LNCAP (cell line): ENCODE results near the gene EPSTI1.

ENCODE experiments used
- TF ChIP-seq, protein P1 (sequence below): fragments of 450-650 bp; IDR thresholded peaks from 2 replicates; pipeline ENCODE4 v1.5.1; 2017; ENCODE audit warnings: mild to moderate bottlenecking

Gene EPSTI1

DNA sequence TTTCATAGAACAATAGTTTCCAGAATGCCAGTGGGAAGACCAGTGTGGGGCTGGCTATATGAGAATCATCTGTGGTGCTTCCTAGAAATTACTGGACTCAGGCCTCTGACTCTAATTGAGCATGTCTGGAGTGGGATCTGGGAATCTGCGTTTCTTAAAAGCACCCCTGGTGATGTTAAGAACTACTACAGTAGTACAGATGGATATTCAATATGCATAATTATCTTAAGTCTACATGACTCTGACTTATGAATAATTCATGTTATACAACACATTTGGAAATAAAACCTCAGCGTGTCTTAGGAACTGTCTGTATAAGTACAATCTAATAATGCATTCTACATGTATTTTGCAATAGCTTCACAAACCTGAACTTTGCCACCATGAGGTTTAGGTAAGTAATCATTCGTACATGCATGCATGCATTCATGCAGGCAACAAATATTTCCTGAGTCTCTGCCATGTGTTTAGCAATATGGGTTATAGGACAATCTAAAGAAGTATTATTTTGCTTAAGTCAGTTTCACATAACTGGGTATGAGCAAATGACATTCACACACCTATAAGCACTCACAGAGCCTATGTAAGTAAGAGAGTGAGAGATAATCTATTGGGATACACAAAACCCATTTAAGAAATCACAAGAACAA, 62.0 kb downstream of the EPSTI1 start:
- TF ChIP-seq, protein P1, sequence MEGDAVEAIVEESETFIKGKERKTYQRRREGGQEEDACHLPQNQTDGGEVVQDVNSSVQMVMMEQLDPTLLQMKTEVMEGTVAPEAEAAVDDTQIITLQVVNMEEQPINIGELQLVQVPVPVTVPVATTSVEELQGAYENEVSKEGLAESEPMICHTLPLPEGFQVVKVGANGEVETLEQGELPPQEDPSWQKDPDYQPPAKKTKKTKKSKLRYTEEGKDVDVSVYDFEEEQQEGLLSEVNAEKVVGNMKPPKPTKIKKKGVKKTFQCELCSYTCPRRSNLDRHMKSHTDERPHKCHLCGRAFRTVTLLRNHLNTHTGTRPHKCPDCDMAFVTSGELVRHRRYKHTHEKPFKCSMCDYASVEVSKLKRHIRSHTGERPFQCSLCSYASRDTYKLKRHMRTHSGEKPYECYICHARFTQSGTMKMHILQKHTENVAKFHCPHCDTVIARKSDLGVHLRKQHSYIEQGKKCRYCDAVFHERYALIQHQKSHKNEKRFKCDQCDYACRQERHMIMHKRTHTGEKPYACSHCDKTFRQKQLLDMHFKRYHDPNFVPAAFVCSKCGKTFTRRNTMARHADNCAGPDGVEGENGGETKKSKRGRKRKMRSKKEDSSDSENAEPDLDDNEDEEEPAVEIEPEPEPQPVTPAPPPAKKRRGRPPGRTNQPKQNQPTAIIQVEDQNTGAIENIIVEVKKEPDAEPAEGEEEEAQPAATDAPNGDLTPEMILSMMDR, result no peak

DNA sequence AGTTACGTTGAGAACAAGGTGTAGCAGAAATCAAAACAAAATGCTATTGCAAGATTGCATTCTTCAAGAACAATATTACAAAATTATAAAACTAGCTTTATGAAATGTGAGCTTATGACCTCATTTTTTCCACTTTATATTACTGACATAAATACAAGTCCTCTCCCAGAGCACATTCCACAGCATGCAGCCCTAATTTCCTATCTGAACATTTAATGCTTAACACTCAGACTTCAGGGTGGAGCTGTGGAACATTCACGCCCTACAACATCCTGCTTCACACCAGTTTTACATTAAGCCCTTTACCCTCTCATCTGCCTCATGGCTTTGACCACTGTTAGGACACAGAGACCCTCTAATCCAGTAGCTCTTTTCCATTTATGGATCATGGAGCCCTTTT, 65.5 kb downstream of the EPSTI1 start:
- TF ChIP-seq, protein P1, result no peak

DNA sequence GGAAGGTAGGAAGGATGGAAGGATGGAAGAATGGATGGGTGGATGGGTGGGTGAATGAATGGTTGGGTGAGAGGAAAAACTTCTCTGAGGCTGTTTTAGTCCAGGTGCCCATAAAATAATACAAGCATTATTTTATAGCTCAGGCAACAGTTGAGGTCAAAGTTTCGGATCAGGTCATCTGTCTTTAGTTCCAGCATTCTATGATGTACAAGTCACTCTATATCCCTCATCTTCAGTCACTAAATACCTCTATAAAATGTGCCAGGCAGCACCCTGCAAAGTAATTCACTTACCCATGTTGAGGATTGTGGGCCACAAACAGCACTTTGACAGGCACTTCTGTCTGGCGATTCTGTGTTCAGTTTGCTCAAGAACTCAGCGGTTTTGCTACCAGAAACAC, 66.0 kb downstream of the EPSTI1 start:
- TF ChIP-seq, protein P1, result no peak

DNA sequence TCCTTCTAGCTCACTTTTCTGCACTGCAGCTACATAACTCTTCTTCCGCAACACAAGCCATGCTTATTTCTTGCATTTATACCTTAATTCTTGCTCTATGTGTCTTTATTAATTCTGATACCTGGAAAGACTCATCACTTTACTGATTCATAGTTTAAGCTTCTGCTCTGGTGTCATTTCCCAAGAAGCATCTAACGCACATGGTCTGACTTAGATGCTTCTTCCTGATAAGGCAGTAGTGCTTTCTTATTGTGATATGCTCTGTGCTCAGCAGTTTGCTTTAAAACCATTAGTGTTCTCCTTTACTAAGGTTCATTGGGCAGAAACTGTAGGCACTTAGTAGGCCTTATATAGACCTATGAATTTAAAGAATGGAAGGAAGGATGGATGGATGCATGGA, 66.4 kb downstream of the EPSTI1 start:
- TF ChIP-seq, protein P1, result no peak

DNA sequence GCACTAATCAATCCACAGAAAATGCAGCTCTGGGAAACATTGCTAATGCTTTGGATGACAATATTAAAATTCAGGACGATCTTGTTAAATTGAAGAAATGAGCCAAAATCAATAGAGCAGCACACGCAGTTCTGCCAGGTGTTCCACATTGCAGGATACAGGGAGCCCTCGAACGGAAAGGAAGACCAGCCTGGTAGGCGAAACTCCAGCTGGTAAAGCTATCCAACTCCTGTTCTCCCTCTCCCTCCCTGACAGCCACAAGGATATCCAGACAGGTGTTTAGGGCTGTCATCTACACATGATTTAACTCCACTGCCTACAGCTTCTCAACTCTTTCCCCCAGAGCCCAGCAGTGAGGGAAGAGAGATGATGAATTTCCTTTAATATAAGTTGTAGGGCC, 67.7 kb downstream of the EPSTI1 start:
- TF ChIP-seq, protein P1, result no peak

DNA sequence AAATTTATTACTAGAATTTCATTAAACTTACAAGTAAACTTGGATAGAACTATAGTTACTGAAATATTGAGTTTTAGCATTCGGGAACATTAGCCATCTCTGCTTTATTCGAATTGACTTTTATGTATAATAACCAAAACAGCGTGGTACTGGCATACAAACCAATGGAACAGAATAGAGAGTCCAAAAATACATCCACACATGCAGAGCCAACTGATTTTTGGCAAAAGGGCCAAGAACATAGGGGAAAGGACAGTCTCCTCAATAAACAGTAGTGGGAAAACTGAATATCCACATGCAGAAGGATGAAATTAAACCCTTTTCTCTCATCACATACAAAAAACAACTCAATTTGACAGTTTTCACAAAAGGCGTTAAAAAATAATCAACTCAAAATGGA, 84.3 kb downstream of the EPSTI1 start:
- TF ChIP-seq, protein P1, result no peak

DNA sequence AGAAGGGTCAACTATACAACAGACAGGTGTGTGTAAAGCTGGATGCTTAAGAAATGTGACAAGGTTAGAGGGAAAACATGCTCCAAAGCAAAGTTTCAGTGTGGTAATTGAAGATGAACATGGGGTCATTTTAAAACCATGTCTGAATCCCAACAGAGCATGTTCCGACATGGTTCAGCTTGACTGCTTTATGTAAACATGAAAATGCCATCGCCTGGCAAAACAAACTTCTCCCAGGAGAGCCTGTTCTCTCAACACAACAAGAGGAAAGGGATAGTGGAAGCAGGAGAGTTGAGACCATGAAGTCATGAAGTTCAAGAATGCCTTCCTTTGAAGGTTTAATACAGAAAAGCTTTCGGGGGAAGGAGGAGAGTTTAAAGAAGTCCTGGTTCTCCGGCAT, 85.8 kb downstream of the EPSTI1 start:
- TF ChIP-seq, protein P1, result no peak

DNA sequence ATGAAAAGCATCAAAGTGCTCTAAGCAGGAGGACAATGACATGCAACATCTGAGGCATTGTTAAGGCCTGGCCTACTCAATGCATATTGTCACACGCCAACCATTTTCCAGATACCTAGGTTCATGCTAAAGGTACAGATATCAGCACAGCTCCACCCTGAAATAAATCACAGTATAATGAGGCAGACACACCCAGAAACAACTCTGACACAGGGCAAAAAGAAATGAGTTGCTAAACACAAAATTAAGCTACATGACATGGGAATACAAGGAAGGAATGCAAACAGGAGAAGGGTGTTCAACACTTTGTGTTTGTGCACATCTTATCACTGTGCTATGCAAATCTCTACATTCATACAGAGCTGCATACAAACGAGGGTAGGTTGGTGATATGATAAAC, 86.5 kb downstream of the EPSTI1 start:
- TF ChIP-seq, protein P1, result no peak
